Mesendoderm (in vitro differentiated cells): ENCODE data around the gene TRANK1. TPM values are rescaled to one million over a fixed set of nuclear protein-coding genes. Genes with fewer than 3 reads are reported as not detected.

Source experiments
- DNase-seq: peaks from one replicate; pipeline ENCODE4 v3.0.0; 2013
- H2AK5ac ChIP-seq: 2 replicates; pipeline ENCODE4 v1.6.1; 2013; ENCODE audit warnings: low read length, inconsistent platforms
- H2BK120ac ChIP-seq: 2 replicates; pipeline ENCODE4 v1.6.1; 2013; ENCODE audit warnings: low read depth, mild to moderate bottlenecking, low read length, moderate library complexity, mixed read lengths
- H2BK15ac ChIP-seq: replicated peaks from 2 replicates; pipeline ENCODE4 v1.6.1; 2013; ENCODE audit warnings: low read depth, mild to moderate bottlenecking, moderate library complexity
- H2BK5ac ChIP-seq: 2 replicates; pipeline ENCODE4 v1.6.1; 2013; ENCODE audit warnings: low read length, inconsistent platforms
- H3K18ac ChIP-seq: 2 replicates; pipeline ENCODE4 v1.6.1; 2013; ENCODE audit warnings: mild to moderate bottlenecking, low read length, mixed read lengths
- H3K23ac ChIP-seq: one replicate; pipeline ENCODE4 v1.6.1; 2013; ENCODE audit warnings: low read length
- H3K27ac ChIP-seq: 2 replicates; pipeline ENCODE4 v1.5.1; 2013; ENCODE audit warnings: low read depth, mild to moderate bottlenecking, inconsistent platforms, low read length, moderate library complexity
- H3K27me3 ChIP-seq: 2 replicates; pipeline ENCODE4 v1.6.1; 2013; ENCODE audit warnings: low read length, control low read depth, mild to moderate bottlenecking, inconsistent platforms; ENCODE audit not compliant: insufficient read depth, poor library complexity
- H3K36me3 ChIP-seq: 2 replicates; pipeline ENCODE4 v1.6.1; 2013; ENCODE audit warnings: low read length, inconsistent platforms; ENCODE audit not compliant: control insufficient read depth, insufficient read depth
- H3K4ac ChIP-seq: one replicate; pipeline ENCODE4 v1.6.1; 2013; ENCODE audit warnings: low read depth, mild to moderate bottlenecking, low read length, moderate library complexity
- H3K4me1 ChIP-seq: 2 replicates; pipeline ENCODE4 v1.6.1; 2013; ENCODE audit warnings: low read depth, low read length, inconsistent platforms; ENCODE audit not compliant: control insufficient read depth
- H3K4me2 ChIP-seq: 2 replicates; pipeline ENCODE4 v1.6.1; 2013; ENCODE audit warnings: low read length
- H3K4me3 ChIP-seq: 2 replicates; pipeline ENCODE4 v1.5.1; 2013; ENCODE audit warnings: mild to moderate bottlenecking, low read length
- H3K56ac ChIP-seq: one replicate; pipeline ENCODE4 v1.6.1; 2013; ENCODE audit warnings: low read length
- H3K79me1 ChIP-seq: 2 replicates; pipeline ENCODE4 v1.6.1; 2013; ENCODE audit warnings: low read length, inconsistent platforms
- H3K79me2 ChIP-seq: 2 replicates; pipeline ENCODE4 v1.6.1; 2013; ENCODE audit warnings: mild to moderate bottlenecking, low read length; ENCODE audit not compliant: control insufficient read depth, insufficient read depth
- H3K9ac ChIP-seq: 2 replicates; pipeline ENCODE4 v1.6.1; 2013; ENCODE audit warnings: low read length, inconsistent platforms
- H4K5ac ChIP-seq: one replicate; pipeline ENCODE4 v1.6.1; 2013; ENCODE audit warnings: low read length
- H4K8ac ChIP-seq: one replicate; pipeline ENCODE4 v1.6.1; 2013; ENCODE audit warnings: low read depth, mild to moderate bottlenecking, control low read depth, low read length, moderate library complexity
- WGBS: extraction: QIAGEN DNeasy Blood & Tissue Kit; methylation state at CpG from one replicate; pipeline ENCODE4 v1.1.7; 2013; ENCODE audit warnings: low lambda C conversion rate, missing lambda C conversion rate; ENCODE audit not compliant: insufficient coverage; ENCODE audit errors: extremely low coverage; 5-methylcytosine and 5-hydroxymethylcytosine counted together
- small RNA-seq: library from polyadenylated mRNA; stranded (forward); fragments of <200 nt; extraction: miRNeasy Mini kit (QIAGEN cat#:217004); gene quantifications from one replicate; pipeline ENCODE3, GENCODE V24; 2013; ENCODE audit not compliant: insufficient read depth

The TRANK1 gene

DNA sequence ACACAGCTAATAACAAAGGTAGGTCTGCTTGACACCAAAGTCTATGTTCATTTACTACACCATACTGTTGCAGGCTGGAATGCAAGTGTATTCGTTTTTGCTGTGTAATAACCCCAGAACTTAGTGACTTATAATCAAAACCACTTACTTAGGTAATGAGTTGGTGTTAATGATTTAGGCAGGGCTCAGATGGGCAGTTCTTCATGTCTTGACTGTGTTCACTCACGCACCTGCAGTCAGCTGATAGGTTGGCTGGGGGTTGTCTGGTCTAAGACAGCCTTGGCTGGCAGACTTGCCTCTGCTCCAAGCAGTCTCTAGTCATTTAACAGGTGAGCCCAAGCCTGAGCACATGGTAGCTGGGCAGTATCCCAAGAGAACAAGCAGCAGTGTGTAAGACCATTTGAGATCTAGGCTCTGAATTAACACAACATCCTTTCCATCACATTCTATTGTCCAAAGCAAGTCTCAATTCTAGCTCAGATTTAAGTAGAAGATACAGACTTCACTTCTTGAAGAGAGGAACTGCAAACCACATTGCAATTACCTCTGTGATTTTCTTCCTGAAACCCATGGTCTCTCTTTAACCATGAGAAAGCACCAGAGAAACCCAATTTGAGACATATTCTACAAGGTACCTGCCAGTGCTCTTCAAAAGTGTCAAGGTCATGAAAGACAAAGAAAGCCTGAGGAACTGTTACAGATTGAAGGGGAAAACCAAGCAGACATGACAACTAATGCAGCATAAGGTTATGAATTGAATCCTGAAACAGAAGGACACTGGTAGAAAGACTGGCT lies 167.2 kb downstream of the TRANK1 start:
- Histone ChIP-seq H4K8ac (no peak overlapping the region), H3K23ac (no peak overlapping the region), H4K5ac (no peak overlapping the region), H2BK15ac (no peak overlapping the region), H2BK120ac (no peak overlapping the region), H3K56ac (no peak overlapping the region), H3K4me2 (no peak overlapping the region), H3K18ac (no peak overlapping the region), H3K79me2 (no peaks in the 10 kb centered on the region), H3K27me3 (no peaks in the 10 kb centered on the region), H3K4me3 (no peak overlapping the region), H3K36me3 (no peaks in the 10 kb centered on the region), H2AK5ac (no peak overlapping the region), H3K9ac (no peak overlapping the region), H2BK5ac (no peak overlapping the region), H3K27ac (no peak overlapping the region), H3K4me1 (no peaks in the 10 kb centered on the region), H3K79me1 (no peaks in the 10 kb centered on the region), H3K4ac (no peak overlapping the region)
- WGBS, result no CpG with 5 or more reads among the region's 2 CpGs
- no peak for DNase-seq

Small RNA genes within 50 kb of the gene (small RNA-seq; reads per million reads assigned to genes)
- not detected for gene RNU6ATAC4P
